GM18861 (cell line): ENCODE results near the gene NKAIN2.

Experiments
- ATAC-seq: cut with Tn5 transposase; IDR thresholded peaks from one replicate; pipeline ENCODE4 v1.9.1; 2021; ENCODE audit not compliant: unreplicated experiment

The NKAIN2 gene

GRCh38 chr6:123803504-123804013, at the start of gene NKAIN2:
Gene NKAIN2 (plus strand): TSS chr6:123803865.
- no peak for ATAC-seq

DNA sequence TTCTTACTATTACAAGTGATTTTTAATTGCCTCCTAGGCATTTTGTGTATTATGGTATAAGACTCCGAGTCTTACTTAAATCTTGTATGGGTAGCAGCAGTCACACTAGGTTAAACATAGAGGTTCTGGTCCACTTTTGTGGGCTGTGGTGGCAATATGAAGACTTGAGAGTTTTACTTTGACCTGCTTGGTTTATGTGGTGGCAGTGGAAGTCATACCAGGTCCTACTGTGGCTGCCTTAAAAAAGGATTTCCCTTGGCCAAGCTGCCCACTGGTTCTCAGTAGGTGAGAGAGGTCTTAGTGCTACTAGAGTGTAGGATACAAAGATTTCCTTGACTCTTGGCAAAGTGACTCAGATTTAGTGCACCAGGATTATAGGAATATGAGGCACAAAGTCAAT, 44.2 kb upstream of the NKAIN2 start:
- ATAC-seq: no peak

DNA sequence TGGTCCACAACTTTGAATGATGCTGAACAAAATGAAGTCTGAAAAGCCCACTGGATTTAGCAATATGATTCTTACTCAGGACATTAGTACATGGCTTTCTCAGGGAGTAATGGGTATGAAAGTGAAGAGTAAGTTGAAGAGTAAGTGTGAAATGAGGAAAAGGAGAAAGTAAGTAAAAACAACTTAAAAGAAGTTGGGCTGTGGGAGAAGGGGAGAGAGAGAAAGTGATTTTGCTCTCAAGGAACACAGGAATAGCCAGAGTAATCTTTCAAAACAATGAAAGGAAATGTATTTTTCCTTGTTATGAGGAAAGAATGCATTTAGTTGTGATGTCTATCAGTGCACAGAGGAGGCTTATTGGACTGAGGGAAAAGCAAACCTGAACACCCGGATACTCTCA, 39.8 kb upstream of the NKAIN2 start:
- no peak for ATAC-seq

DNA sequence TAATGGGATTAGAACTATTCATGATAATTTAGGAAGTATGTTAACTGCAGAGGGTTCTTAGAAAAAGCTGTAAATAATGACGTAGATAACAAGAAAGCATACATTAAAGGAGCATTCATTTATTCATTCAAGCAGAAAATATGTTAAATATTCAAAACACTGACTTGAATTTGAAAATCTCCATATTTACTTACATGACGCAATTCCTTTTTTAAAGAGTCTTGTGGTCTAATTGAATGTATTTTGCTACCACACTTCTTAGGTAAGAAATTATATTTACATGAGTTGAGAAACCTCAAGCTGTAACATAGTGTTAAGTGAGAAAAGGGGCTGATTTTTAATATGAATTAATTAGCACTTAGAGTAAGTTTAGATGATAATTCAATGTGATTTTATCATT, 38.9 kb upstream of the NKAIN2 start:
- ATAC-seq: no peak

GRCh38 chr6:123768921-123769320, 34.7 kb upstream of the NKAIN2 start:
- no peak for ATAC-seq

- ATAC-seq: no peak
These were observed 34.2 kb upstream of the NKAIN2 start for GRCh38 chr6:123769431-123769830.

GRCh38 chr6:123770247-123770949, 33.3 kb upstream of the NKAIN2 start:
- ATAC-seq: peak; percentile 64

GRCh38 chr6:123771126-123771525, 32.5 kb upstream of the NKAIN2 start:
- no peak for ATAC-seq

DNA sequence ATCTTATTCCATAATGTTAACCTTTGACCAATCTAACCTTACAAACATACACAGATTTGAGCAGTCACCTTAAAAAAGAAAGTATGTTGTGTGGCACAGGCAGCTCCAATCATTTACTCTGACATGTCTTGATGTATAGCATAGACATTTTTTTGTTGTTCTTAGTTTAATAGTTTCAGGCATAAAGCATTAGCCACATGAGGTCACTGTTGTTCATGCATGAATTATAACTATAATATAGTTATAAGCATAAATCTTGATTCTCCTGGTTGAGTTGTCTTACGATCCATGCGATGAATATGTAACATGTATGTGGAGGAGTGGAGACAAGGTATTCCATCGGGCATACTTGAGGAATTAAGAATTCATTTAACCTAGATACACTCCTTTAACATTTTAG, 26.1 kb upstream of the NKAIN2 start:
- ATAC-seq: no peak

DNA sequence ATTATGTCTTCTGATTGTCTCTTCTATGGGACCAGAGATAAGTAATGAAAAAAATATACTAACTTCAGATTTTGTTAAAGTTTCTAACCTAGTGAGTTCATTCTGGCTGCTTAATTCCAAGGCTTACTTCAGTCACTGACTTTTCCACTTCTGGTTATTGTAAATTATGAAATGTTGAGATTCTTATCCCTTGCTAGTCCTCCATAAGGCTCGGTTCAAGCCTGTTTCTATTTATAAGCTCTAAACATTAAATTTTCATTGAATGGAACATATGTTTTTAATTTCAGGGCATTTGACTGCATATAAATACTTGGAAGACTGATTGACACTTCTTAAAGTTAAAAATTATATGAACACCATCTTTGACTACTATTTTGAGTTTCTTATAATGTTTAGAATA, 23.6 kb upstream of the NKAIN2 start:
- no peak for ATAC-seq

- ATAC-seq: no peak
These were observed 19.3 kb upstream of the NKAIN2 start for GRCh38 chr6:123784330-123784729.

DNA sequence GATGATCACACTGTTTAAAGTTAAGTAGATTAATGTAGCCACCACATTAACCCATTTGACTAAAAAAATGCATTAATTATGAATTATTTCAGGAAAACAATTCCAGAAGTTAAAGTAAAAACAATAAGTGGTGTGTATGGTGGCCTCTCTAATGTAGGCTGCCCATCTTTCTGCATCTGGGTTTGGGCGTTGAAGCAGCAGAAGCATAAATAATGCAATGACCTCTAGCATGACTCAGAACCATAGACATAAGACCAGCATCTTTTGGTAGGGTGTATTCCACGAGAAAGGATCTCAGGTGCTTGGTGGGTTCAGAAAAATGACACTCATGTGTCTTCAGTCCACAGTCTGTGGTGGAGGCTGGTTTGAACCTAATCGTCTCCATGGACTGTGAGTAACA, 18.6 kb upstream of the NKAIN2 start:
- ATAC-seq: no peak

DNA sequence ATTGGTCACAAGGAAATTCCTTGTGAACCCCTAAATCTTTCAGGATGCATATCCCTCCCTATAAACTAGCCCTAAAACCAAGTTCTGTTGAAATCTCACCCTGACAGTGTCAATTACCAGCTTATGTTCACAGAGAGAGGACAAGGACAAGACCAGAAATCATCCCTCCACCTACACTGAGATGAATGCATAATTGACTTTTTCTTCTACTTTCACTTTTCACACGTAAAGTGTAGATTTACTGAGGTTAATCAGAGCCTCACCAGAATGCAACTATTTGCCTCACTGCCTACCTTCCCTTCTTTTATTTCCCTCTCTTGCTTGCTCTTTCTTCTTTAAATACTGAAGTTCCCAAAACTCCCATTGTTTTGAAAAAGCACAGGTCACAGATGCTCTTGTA, 15.3 kb upstream of the NKAIN2 start:
- ATAC-seq: no peak

- ATAC-seq: no peak
These were observed 9.5 kb upstream of the NKAIN2 start for GRCh38 chr6:123794190-123794589.

GRCh38 chr6:123794799-123795198, 8.9 kb upstream of the NKAIN2 start:
- no peak for ATAC-seq

DNA sequence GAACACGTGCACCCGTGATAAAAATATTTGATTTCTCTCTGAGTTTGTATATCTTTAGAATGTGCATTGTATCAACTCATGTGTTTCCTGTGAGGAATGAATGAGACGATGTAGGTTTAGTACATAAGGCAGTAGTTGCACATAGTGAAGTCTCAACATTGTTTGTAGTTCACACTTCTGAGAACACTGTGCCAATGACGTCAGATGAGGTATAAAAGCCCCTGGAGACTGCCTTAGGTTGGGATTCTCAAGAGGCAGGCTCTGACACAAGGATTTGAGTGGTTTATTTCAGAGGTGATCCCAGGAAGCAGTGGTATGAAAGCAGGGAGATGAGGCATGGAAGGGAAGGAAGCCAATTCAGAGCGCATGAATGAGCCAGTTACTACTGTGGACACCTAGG, 2.6 kb upstream of the NKAIN2 start:
- no peak for ATAC-seq

- peak; percentile 4 for ATAC-seq
These were observed 1.3 kb upstream of the NKAIN2 start for GRCh38 chr6:123802351-123802696.

DNA sequence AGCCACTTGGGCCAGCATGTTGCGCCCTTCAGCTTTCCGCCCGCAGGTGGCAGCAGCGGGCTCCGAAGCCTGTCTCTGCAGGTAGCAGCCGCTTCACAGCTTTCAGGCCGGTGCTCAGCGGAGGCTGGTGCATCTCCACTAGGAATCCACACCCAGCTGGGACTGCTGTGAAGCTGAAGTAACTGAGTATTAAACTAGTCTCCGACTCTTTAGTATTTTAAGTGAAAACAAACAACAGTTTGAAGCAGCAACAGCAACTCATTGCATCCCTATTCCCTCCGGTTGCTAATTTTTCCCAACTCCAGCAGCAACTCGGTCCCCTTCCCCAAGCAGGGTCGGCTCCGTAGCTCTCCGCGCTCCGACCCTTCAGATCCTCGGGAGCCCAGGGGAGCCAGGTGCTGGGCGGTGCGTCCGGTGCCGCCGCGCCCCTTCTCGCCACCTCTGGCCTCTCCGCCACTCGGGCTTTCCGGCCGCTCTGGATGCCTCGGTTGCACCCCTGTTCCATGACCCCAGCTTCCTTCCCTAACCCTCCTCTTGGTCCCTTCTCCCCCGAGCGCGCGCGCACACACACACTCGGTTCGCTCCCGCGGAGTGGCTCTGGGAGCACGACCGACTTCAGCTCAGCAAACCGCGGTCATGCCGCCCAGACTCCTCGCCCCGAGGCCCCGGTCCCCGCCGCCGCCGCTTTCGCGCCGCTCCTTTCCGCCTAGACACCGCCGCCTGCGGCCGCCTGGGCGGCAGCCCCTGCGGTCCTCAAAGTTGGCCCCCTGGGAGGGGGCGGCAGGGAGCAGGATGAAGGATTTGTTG, 765 bp upstream of the NKAIN2 start:
- ATAC-seq: peak; percentile 96

DNA sequence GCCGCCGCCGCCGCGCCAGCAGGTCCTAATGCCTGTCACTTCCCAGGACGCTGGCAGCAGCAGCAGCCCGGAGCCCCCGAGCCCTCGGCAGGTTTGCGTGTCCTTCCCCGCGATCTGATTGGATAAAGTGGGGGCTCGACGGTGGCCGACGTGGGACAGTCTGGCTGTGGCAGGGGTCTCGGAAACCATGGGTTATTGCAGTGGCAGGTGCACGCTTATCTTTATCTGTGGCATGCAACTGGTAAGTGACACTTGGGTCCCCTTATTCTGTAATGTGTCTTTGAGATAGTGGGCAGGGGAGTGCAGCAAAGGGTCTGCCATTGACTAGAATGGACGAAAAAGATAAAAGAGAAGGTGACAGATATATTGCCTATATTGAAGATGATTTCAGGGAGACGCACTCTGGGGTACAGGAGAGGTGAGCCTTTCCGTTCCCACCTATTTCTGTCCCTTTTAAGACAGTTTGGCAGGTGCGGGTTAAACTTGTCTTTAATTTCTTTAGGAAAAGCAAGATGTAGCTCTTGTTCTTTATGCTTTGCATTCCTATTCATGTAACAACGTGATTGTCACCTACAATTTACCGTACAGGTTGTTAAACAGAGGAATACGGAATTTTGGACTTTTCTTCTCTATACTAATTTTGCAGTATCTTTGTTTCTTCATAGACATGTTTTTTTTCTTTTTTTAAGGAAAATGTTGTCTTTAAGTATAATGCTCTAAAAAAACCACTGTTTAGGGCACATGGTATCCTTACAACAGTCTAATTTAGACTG, 535 bp downstream of the NKAIN2 start:
- ATAC-seq: no peak

GRCh38 chr6:123804787-123805540, 1.3 kb downstream of the NKAIN2 start:
- no peak for ATAC-seq

DNA sequence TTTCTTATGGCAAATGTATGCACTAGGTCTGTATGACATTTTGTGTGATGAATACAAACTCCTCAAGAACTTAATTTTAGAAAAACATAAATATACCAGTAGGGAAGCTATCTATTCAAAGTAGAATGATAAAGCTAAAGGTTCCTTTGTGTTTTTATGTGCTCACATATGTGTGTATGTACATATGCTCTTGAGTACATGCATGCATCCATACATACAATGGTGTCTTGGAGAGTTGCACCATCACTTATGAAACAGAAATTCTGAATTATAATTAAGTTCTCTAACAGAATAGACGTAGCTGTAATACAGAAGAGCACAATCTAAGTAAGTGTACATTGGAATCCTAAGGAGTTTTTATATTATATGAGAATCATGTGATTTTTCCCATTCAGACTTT, 2.3 kb downstream of the NKAIN2 start:
- ATAC-seq: no peak
